HFFc6 (cell line): ENCODE measurements around the gene ASAP2. TPM values are rescaled to one million over a fixed set of nuclear protein-coding genes. Genes with fewer than 3 reads are reported as not detected.

Experiments used
- DNase-seq: peaks from one replicate; pipeline ENCODE4 v3.0.0-alpha.2; 2018
- H3K27ac Mint-ChIP-seq: 2 replicates; pipeline ENCODE4 v1.8.0; 2020; ENCODE audit warnings: mild to moderate bottlenecking, mixed read lengths
- H3K27me3 Mint-ChIP-seq: 2 replicates; pipeline ENCODE4 v1.8.0; 2021; ENCODE audit warnings: mild to moderate bottlenecking, moderate library complexity, mixed read lengths; ENCODE audit not compliant: insufficient read depth
- H3K36me3 Mint-ChIP-seq: 2 replicates; pipeline ENCODE4 v1.8.0; 2021; ENCODE audit warnings: low read depth, mixed read lengths
- H3K4me1 Mint-ChIP-seq: 2 replicates; pipeline ENCODE4 v1.8.0; 2020; ENCODE audit warnings: low read depth, mixed read lengths
- H3K4me3 Mint-ChIP-seq: 2 replicates; pipeline ENCODE4 v1.8.0; 2020; ENCODE audit warnings: mild to moderate bottlenecking, moderate library complexity, mixed read lengths
- H3K9me3 Mint-ChIP-seq: 2 replicates; pipeline ENCODE4 v1.8.0; 2020; ENCODE audit warnings: mild to moderate bottlenecking, mixed read lengths
- total RNA-seq, 6 experiments: library from RNA; stranded (reverse); fragmentation: NEBNext Ultra II Directional; extraction: Animal tissue kit (Norgen Biotek cat#: 25700); gene quantifications; 2 replicates in 1 of 6; 3 replicates in 5 of 6; pipeline ENCODE4 v1.2.3, GENCODE V29; 2021
- TF ChIP-seq, protein P1 (sequence below): fragments of 200-600 bp; sonication (generic); IDR thresholded peaks from 2 replicates; pipeline ENCODE4 v1.5.0; 2021; ENCODE audit warnings: antibody characterized with exemption, mild to moderate bottlenecking

The ASAP2 gene
- total RNA-seq, 6 experiments from 2014 or later, result 31.2 to 37.4 (median 34.3) TPM

- H3K36me3 Mint-ChIP-seq, result peaks cover 26% of the 10 kb centered on the region
- H3K4me3 Mint-ChIP-seq, result no peak overlapping the region
- no peak for DNase-seq
- no peaks in the 10 kb centered on the region for H3K9me3 Mint-ChIP-seq
- H3K27ac Mint-ChIP-seq, result no peak overlapping the region
- TF ChIP-seq, protein P1, sequence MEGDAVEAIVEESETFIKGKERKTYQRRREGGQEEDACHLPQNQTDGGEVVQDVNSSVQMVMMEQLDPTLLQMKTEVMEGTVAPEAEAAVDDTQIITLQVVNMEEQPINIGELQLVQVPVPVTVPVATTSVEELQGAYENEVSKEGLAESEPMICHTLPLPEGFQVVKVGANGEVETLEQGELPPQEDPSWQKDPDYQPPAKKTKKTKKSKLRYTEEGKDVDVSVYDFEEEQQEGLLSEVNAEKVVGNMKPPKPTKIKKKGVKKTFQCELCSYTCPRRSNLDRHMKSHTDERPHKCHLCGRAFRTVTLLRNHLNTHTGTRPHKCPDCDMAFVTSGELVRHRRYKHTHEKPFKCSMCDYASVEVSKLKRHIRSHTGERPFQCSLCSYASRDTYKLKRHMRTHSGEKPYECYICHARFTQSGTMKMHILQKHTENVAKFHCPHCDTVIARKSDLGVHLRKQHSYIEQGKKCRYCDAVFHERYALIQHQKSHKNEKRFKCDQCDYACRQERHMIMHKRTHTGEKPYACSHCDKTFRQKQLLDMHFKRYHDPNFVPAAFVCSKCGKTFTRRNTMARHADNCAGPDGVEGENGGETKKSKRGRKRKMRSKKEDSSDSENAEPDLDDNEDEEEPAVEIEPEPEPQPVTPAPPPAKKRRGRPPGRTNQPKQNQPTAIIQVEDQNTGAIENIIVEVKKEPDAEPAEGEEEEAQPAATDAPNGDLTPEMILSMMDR, result no peak
- H3K27me3 Mint-ChIP-seq, result no peaks in the 10 kb centered on the region; the same call in 1 of the 2 replicates
- H3K4me1 Mint-ChIP-seq, result peaks cover 88% of the 10 kb centered on the region
Observed at GRCh38 chr2:9240745-9241144, 34.1 kb downstream of the ASAP2 start.

DNA sequence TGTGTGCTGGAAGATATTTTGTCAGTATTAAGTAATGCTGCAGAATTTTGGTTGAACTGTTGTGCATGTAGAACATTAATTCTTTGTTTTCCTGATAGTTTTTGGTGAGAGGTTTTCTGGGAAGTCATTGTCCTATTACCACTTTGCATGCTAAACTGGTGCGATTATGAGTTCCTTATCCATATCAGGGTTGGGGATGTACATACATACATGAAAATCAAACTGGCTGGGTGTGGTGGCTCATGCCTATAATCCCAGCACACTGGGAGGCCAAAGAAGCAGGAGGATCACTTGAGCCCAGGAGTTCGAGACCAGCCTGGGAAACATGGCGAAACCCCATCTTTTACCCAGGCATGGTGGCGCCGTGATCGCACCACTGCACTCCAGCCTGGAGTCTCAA is 34.6 kb downstream of the ASAP2 start:
- TF ChIP-seq, protein P1, result no peak
- Mint-ChIP-seq H3K36me3 (peaks cover 26% of the 10 kb centered on the region), H3K4me1 (peaks cover 85% of the 10 kb centered on the region), H3K4me3 (no peak overlapping the region), H3K27ac (no peak overlapping the region), H3K9me3 (no peaks in the 10 kb centered on the region), H3K27me3 (no peaks in the 10 kb centered on the region; the same call in 1 of the 2 replicates)
- DNase-seq, result no peak

GRCh38 chr2:9243357-9243756 is 36.7 kb downstream of the ASAP2 start:
- H3K4me1 Mint-ChIP-seq, result peaks cover 85% of the 10 kb centered on the region
- no peak for DNase-seq
- H3K27ac Mint-ChIP-seq, result no peak overlapping the region
- no peaks in the 10 kb centered on the region; the same call in none of the 2 replicates for H3K27me3 Mint-ChIP-seq
- TF ChIP-seq, protein P1, result no peak
- H3K9me3 Mint-ChIP-seq, result no peaks in the 10 kb centered on the region
- H3K36me3 Mint-ChIP-seq, result peaks cover 31% of the 10 kb centered on the region
- no peak overlapping the region for H3K4me3 Mint-ChIP-seq

DNA sequence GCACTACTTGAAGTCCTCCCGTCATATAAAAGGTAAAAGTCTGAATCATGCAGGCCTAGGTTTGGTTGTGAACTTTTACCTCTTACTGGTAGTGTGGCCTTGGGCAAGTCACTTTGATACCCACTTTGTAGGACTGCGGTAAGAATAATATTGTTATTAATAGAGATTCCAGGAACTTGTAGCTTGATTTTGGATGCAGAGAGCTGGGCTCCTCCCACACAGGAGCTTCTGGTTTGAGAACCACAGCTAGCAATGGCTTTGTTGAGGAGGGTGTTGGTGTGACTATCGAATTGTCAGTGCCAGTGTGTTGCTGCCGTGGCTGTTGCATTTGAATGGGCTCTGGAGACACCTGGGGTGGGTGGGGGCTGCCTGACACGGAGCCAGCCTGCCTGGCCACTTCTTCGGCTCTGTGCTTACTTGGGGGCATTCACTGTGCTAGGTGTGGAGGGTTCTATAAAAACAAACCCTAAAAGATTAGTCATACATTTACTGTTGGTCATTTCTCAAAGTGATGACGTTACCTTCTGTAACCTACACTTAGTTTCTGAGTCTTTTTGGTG is 38.5 kb downstream of the ASAP2 start:
- no peak for DNase-seq
- Mint-ChIP-seq H3K4me1 (peaks cover 88% of the 10 kb centered on the region), H3K27ac (peak overlapping the region; percentile 43), H3K4me3 (no peak overlapping the region), H3K36me3 (peaks cover 18% of the 10 kb centered on the region), H3K9me3 (no peaks in the 10 kb centered on the region), H3K27me3 (peaks cover 1% of the 10 kb centered on the region)
- TF ChIP-seq, protein P1, result no peak

DNA sequence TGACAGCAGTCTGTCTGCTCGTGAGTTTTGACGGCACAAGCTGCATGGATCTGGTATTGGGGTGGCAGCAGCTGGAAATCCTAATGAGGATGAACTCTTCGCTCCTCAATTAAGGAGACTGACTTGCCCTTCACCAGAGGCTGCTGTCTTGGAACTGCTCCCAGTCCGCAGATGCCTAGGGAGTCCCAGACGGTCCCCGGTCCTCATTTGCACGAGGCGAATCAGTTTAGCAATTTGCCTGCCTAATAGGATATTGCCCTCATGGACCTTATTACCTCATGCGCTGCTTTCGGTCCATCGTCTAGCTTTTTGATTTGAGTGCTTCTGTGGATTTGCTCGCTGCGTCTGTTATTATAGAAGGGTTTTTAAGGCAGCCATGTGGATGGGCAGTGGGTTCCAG is 40.6 kb downstream of the ASAP2 start:
- Mint-ChIP-seq H3K4me3 (no peak overlapping the region), H3K27me3 (peaks cover 3% of the 10 kb centered on the region), H3K36me3 (peaks cover 20% of the 10 kb centered on the region), H3K9me3 (no peaks in the 10 kb centered on the region), H3K27ac (no peak overlapping the region; the same call in 1 of the 2 replicates), H3K4me1 (peaks cover 92% of the 10 kb centered on the region)
- TF ChIP-seq, protein P1, result no peak
- DNase-seq, result no peak
